ENCODE measurements around the gene LIMA1. TPM values are rescaled to one million over a fixed set of nuclear protein-coding genes. Genes with fewer than 3 reads are reported as not detected.
"Not testable (repeated sequence)": the region's sequence is repeated elsewhere in the genome, so short reads cannot be mapped to it uniquely, and the experiment has no call there.

Gene LIMA1
- total and polyA plus RNA-seq, 9 of the 15 experiments (the other 6 are each of a cell fraction or from before 2014, with no cell fraction given), result 20.2 to 37.8 (median 27.3) TPM

DNA sequence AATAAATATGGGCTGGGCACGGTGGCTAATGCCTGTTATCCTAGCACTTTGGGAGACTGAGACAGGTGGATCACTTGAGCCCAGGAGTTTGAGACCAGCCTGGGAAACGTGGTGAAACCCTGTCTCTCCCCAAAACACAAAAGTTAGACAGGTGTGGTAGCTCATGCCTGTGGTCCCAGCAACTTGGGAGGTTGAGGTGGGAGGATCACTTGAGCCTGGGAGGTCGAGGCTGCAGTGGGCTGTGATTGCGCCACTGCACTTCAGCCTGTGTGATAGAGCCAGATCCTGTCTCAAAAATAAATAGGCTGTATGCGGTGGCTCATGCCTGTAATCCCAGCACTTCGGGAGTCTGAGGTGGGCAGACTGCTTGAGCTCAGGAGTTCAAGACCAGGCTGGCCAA lies 135.3 kb downstream of the LIMA1 start:
- DNase-seq (ENCODE audit: extremely low read depth in 1 of 4, low spot score in 3 of 4); H3K4me3 ChIP-seq; H3K36me3 ChIP-seq (ENCODE audit: control insufficient read depth, insufficient read depth, low read length); CTCF ChIA-PET (ENCODE audit: low intra/inter-chr PET ratio); H3K9me1 ChIP-seq (ENCODE audit: control insufficient read depth, insufficient read depth, low read length); H3K9me3 ChIP-seq (replicated peaks; ENCODE audit: control insufficient read depth, insufficient read depth, low read depth, low read length); BruUV-seq (replicated peaks); H3K9ac ChIP-seq (ENCODE audit: insufficient read depth in 1 of 2, low read depth in 2 of 2, low read length in 2 of 2); in situ Hi-C loops (cut with MboI); ATAC-seq; H3K27me3 ChIP-seq (ENCODE audit: control insufficient read depth in 2 of 2, insufficient read depth in 2 of 2, low read length in 2 of 2); H3K4me1 ChIP-seq (replicated peaks in 1 of 2; ENCODE audit: control insufficient read depth in 2 of 2, insufficient read depth in 2 of 2, low read length in 2 of 2); intact Hi-C loops (cut with micrococcal nuclease); FAIRE-seq; H3K27ac ChIP-seq (ENCODE audit: extremely low read depth, low read depth, low read length); H4K20me1 ChIP-seq (replicated peaks; ENCODE audit: control insufficient read depth, insufficient read depth, low read length); H3K4me2 ChIP-seq (ENCODE audit: insufficient read depth, low read length); H2AFZ ChIP-seq (ENCODE audit: low read depth, low read length); H3K79me2 ChIP-seq (ENCODE audit: control insufficient read depth, insufficient read depth, low read length): not testable (repeated sequence)
- WGBS (ENCODE audit: insufficient coverage, low coverage, missing lambda C conversion rate), result 57% methylated on average over 5 of the region's 6 CpGs
- peak; percentile 38; the same call in 1 of the 2 replicates for TF ChIP-seq CEBPB (tag; IDR thresholded peaks at IDR 0.05)
- POLR2A ChIA-PET, result interaction anchor here (0.7 to 2.4 kb wide), 5 partner anchors 10 to 357 kb away, joined by 3 to 10 read pairs (median 4); partner anchors contain the start of genes CERS5, COX14 and DIP2B

DNA sequence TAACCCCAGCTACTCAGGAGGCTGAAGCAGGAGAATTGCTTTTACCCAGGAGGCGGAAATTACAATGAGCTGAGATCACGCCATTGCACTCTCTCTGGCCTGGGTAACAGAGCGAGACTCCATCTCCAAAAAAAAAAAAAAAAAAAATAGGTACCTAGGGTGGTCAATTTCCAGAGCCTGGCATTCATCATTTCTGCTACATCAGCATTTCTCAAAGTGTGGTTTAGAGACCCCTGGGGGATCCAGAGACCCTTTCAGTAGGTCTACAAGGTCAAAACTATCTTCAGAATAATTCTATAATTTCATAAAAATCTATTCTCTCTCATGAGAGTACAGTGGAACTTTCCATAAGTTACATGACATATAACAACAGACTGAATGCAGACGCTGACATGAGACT lies 136.0 kb downstream of the LIMA1 start:
- POLR2A ChIA-PET, result interaction anchor here (0.8 to 1.4 kb wide), 3 partner anchors 10 to 15 kb away, joined by 3 to 5 read pairs (median 3); no protein-coding TSS in a partner anchor
- intact Hi-C loops (cut with micrococcal nuclease), result no loop called here
- WGBS (ENCODE audit: insufficient coverage, low coverage, missing lambda C conversion rate), result 95% methylated on average over 4 of the region's 4 CpGs
- TF ChIP-seq, protein P1, sequence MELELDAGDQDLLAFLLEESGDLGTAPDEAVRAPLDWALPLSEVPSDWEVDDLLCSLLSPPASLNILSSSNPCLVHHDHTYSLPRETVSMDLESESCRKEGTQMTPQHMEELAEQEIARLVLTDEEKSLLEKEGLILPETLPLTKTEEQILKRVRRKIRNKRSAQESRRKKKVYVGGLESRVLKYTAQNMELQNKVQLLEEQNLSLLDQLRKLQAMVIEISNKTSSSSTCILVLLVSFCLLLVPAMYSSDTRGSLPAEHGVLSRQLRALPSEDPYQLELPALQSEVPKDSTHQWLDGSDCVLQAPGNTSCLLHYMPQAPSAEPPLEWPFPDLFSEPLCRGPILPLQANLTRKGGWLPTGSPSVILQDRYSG (tag; conservative IDR thresholded peaks at IDR 0.05; ENCODE audit: low read depth), result no peak
- TF ChIP-seq, protein P2, sequence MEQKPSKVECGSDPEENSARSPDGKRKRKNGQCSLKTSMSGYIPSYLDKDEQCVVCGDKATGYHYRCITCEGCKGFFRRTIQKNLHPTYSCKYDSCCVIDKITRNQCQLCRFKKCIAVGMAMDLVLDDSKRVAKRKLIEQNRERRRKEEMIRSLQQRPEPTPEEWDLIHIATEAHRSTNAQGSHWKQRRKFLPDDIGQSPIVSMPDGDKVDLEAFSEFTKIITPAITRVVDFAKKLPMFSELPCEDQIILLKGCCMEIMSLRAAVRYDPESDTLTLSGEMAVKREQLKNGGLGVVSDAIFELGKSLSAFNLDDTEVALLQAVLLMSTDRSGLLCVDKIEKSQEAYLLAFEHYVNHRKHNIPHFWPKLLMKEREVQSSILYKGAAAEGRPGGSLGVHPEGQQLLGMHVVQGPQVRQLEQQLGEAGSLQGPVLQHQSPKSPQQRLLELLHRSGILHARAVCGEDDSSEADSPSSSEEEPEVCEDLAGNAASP (IDR thresholded peaks at IDR 0.05), result no peak
- no peak for TF ChIP-seq MCM3 (IDR thresholded peaks at IDR 0.05)
- no peak for TF ChIP-seq NUFIP1 (IDR thresholded peaks at IDR 0.05; ENCODE audit: partially characterized antibody)
- TF ChIP-seq KLF1 (tag; IDR thresholded peaks at IDR 0.05), result no peak
- no peak for TF ChIP-seq MYBL2 (IDR thresholded peaks at IDR 0.05; ENCODE audit: low read depth)
- no peak for TF ChIP-seq MYBL2 (CRISPR knock-in tag; IDR thresholded peaks at IDR 0.05; ENCODE audit: borderline replicate concordance)
- TF ChIP-seq MAFF (IDR thresholded peaks at IDR 0.05; ENCODE audit: low read length), result peak; percentile 95
- TF ChIP-seq MAFG (tag; conservative IDR thresholded peaks at IDR 0.05), result peak; percentile 91
- no peak for TF ChIP-seq KAT2B (IDR thresholded peaks at IDR 0.05; ENCODE audit: low read depth, low read length)
- TF ChIP-seq, protein P3, sequence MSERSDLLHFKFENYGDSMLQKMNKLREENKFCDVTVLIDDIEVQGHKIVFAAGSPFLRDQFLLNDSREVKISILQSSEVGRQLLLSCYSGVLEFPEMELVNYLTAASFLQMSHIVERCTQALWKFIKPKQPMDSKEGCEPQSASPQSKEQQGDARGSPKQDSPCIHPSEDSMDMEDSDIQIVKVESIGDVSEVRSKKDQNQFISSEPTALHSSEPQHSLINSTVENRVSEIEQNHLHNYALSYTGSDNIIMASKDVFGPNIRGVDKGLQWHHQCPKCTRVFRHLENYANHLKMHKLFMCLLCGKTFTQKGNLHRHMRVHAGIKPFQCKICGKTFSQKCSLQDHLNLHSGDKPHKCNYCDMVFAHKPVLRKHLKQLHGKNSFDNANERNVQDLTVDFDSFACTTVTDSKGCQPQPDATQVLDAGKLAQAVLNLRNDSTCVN (CRISPR knock-in tag; IDR thresholded peaks at IDR 0.05), result no peak
- no peak for TF ChIP-seq NFXL1 (CRISPR knock-in tag; IDR thresholded peaks at IDR 0.05)

More for the DNA sequence above, 136.0 kb downstream of the LIMA1 start:
- no TSS peak for BruUV-seq (replicated peaks)
- peaks cover 8% of the 10 kb centered on the region; the same call in 1 of the 3 replicates for H3K79me2 ChIP-seq (ENCODE audit: control insufficient read depth, insufficient read depth, low read length)
- 0 out of 2 replicates have a peak, but pooled peaks cover 5% of the 10 kb centered on the region for H4K20me1 ChIP-seq (replicated peaks; ENCODE audit: control insufficient read depth, insufficient read depth, low read length)
- peaks cover 0 to 4% of the 10 kb centered on the region in 2 experiments; a peak in 1 of 5 replicates for H3K4me1 ChIP-seq (replicated peaks in 1 of 2; ENCODE audit: control insufficient read depth in 2 of 2, insufficient read depth in 2 of 2, low read length in 2 of 2)
- FAIRE-seq, result no peak
- H3K9me1 ChIP-seq (ENCODE audit: control insufficient read depth, insufficient read depth, low read length), result no peaks in the 10 kb centered on the region
- H3K9me3 ChIP-seq (replicated peaks; ENCODE audit: control insufficient read depth, insufficient read depth, low read depth, low read length), result no peaks in the 10 kb centered on the region
- ATAC-seq, result no peak
- H3K4me2 ChIP-seq (ENCODE audit: insufficient read depth, low read length), result no peak overlapping the region
- H3K27ac ChIP-seq (ENCODE audit: extremely low read depth, low read depth, low read length), result no peak overlapping the region
- no peak overlapping the region for H3K9ac ChIP-seq (ENCODE audit: insufficient read depth in 1 of 2, low read depth in 2 of 2, low read length in 2 of 2)
- CTCF ChIA-PET (ENCODE audit: low intra/inter-chr PET ratio), result no interaction called here
- peaks cover 14% of the 10 kb centered on the region; the same call in 1 of the 3 replicates for H3K36me3 ChIP-seq (ENCODE audit: control insufficient read depth, insufficient read depth, low read length)
- H3K27me3 ChIP-seq (ENCODE audit: control insufficient read depth in 2 of 2, insufficient read depth in 2 of 2, low read length in 2 of 2), result no peaks in the 10 kb centered on the region
- in situ Hi-C loops (cut with MboI), result no loop called here
- no peak overlapping the region for H2AFZ ChIP-seq (ENCODE audit: low read depth, low read length)
- H3K4me3 ChIP-seq, result no peak overlapping the region
- no peak for DNase-seq (ENCODE audit: extremely low read depth in 1 of 4, low spot score in 3 of 4)
